ENCODE data around the gene PPP2R2C. TPM values are rescaled to one million over a fixed set of nuclear protein-coding genes. Genes with fewer than 3 reads are reported as not detected.

The PPP2R2C gene
- polyA plus RNA-seq, 1 donor (not counting 4 experiments of a cell fraction or from before 2014, with no cell fraction given) = 12.3 TPM

- peaks cover 4% of the 10 kb centered on the region for H3K27me3 ChIP-seq (ENCODE audit: control insufficient read depth, extremely low read depth, insufficient read depth, low read length)
- no peak overlapping the region for H3K27ac ChIP-seq (ENCODE audit: control insufficient read depth, insufficient read depth, low read length)
- no peak overlapping the region for H3K9ac ChIP-seq (ENCODE audit: control insufficient read depth, extremely low read depth, insufficient read depth, low read length)
- no peak for TF ChIP-seq EZH2 (IDR thresholded peaks at IDR 0.05; ENCODE audit: low read length)
- TF ChIP-seq CTCF (optimal IDR thresholded peaks at IDR 0.05 in 1 of 3, IDR thresholded peaks at IDR 0.05 in 1 of 3, conservative IDR thresholded peaks at IDR 0.05 in 1 of 3; ENCODE audit: extremely low read depth in 1 of 3, insufficient read depth in 2 of 3, low read length in 3 of 3) = no peak
- H3K4me3 ChIP-seq (ENCODE audit: control insufficient read depth in 2 of 3, extremely low read depth in 1 of 3, insufficient read depth in 2 of 3, low read depth in 1 of 3, low read length in 3 of 3) = no peak overlapping the region
- H2AFZ ChIP-seq (ENCODE audit: control insufficient read depth, low read length) = no peak overlapping the region
- FAIRE-seq = no peak
- dilution Hi-C loops (cut with MboI; ENCODE audit: extremely low pct_ligation_motif_present, low sequenced_read_pairs) = no loop called here
- no peaks in the 10 kb centered on the region for H3K9me3 ChIP-seq (ENCODE audit: control insufficient read depth, low read depth, low read length)
- no peaks in the 10 kb centered on the region for H4K20me1 ChIP-seq (ENCODE audit: control insufficient read depth, extremely low read depth, insufficient read depth, low read length)
- H3K4me2 ChIP-seq (ENCODE audit: control insufficient read depth, extremely low read depth, insufficient read depth, low read depth, low read length) = no peak overlapping the region
- DNase-seq (ENCODE audit: low read depth, low spot score) = no peak
- peaks cover 8% of the 10 kb centered on the region for H3K4me1 ChIP-seq (ENCODE audit: control insufficient read depth, extremely low read depth, insufficient read depth, low read length)
- H3K36me3 ChIP-seq (ENCODE audit: control insufficient read depth in 2 of 2, extremely low read depth in 1 of 2, insufficient read depth in 2 of 2, low read length in 2 of 2) = no peaks in the 10 kb centered on the region
- no peaks in the 10 kb centered on the region for H3K9me1 ChIP-seq (ENCODE audit: control insufficient read depth, extremely low read depth, insufficient read depth, low read length)
- H3K79me2 ChIP-seq (ENCODE audit: control insufficient read depth, insufficient read depth, low read length) = no peaks in the 10 kb centered on the region
Measured at GRCh38 chr4:6442555-6442954, 29.9 kb downstream of the PPP2R2C start.

- no peak overlapping the region for H3K4me3 ChIP-seq (ENCODE audit: control insufficient read depth in 2 of 3, extremely low read depth in 1 of 3, insufficient read depth in 2 of 3, low read depth in 1 of 3, low read length in 3 of 3)
- H3K9me1 ChIP-seq (ENCODE audit: control insufficient read depth, extremely low read depth, insufficient read depth, low read length) = no peaks in the 10 kb centered on the region
- no peak for DNase-seq (ENCODE audit: low read depth, low spot score)
- H3K36me3 ChIP-seq (ENCODE audit: control insufficient read depth in 2 of 2, extremely low read depth in 1 of 2, insufficient read depth in 2 of 2, low read length in 2 of 2) = no peaks in the 10 kb centered on the region
- no peak overlapping the region for H2AFZ ChIP-seq (ENCODE audit: control insufficient read depth, low read length)
- H3K4me1 ChIP-seq (ENCODE audit: control insufficient read depth, extremely low read depth, insufficient read depth, low read length) = peaks cover 8% of the 10 kb centered on the region
- H3K27ac ChIP-seq (ENCODE audit: control insufficient read depth, insufficient read depth, low read length) = no peak overlapping the region
- H3K9ac ChIP-seq (ENCODE audit: control insufficient read depth, extremely low read depth, insufficient read depth, low read length) = no peak overlapping the region
- no peak for FAIRE-seq
- dilution Hi-C loops (cut with MboI; ENCODE audit: extremely low pct_ligation_motif_present, low sequenced_read_pairs) = no loop called here
- H3K27me3 ChIP-seq (ENCODE audit: control insufficient read depth, extremely low read depth, insufficient read depth, low read length) = peaks cover under 1% of the 10 kb centered on the region
- H3K79me2 ChIP-seq (ENCODE audit: control insufficient read depth, insufficient read depth, low read length) = no peaks in the 10 kb centered on the region
- H4K20me1 ChIP-seq (ENCODE audit: control insufficient read depth, extremely low read depth, insufficient read depth, low read length) = no peaks in the 10 kb centered on the region
- H3K4me2 ChIP-seq (ENCODE audit: control insufficient read depth, extremely low read depth, insufficient read depth, low read depth, low read length) = no peak overlapping the region
- H3K9me3 ChIP-seq (ENCODE audit: control insufficient read depth, low read depth, low read length) = no peaks in the 10 kb centered on the region
- TF ChIP-seq CTCF (optimal IDR thresholded peaks at IDR 0.05 in 1 of 3, IDR thresholded peaks at IDR 0.05 in 1 of 3, conservative IDR thresholded peaks at IDR 0.05 in 1 of 3; ENCODE audit: extremely low read depth in 1 of 3, insufficient read depth in 2 of 3, low read length in 3 of 3) (no peak), EZH2 (IDR thresholded peaks at IDR 0.05; ENCODE audit: low read length) (no peak)
Measured at GRCh38 chr4:6441758-6442157, 30.7 kb downstream of the PPP2R2C start.
